H1 (cell line): ENCODE results near the gene COQ8B.
"Not testable (repeated sequence)": the region's sequence is repeated elsewhere in the genome, so short reads cannot be mapped to it uniquely, and the experiment has no call there.

Source experiments
- BRCA1 ChIP-seq: IDR thresholded peaks from 2 replicates; pipeline ENCODE4 v1.6.1; 2012; ENCODE audit warnings: low read depth, low read length, improper control_type of control experiment
- CEBPB ChIP-seq: IDR thresholded peaks from 2 replicates; pipeline ENCODE4 v1.6.1; 2012; ENCODE audit warnings: low read depth, low read length
- CHD1 ChIP-seq: IDR thresholded peaks from 2 replicates; pipeline ENCODE4 v1.6.1; 2012; ENCODE audit warnings: low read depth, low read length, improper control_type of control experiment
- CHD2 ChIP-seq: IDR thresholded peaks from 2 replicates; pipeline ENCODE4 v1.6.1; 2012; ENCODE audit warnings: low read length, improper control_type of control experiment
- CTCF ChIP-seq, 3 experiments: IDR thresholded peaks; 1 replicate in 2 of 3; 2 replicates in 1 of 3; pipeline versions ENCODE4 v1.5.1 to v1.6.1; 2011; ENCODE audit warnings: low read length in 3 of 3, mild to moderate bottlenecking in 3 of 3, inconsistent platforms in 2 of 3, low read depth in 1 of 3, moderate library complexity in 1 of 3; ENCODE audit not compliant: insufficient read depth in 1 of 3; ENCODE audit errors: control extremely low read depth in 1 of 3
- EZH2 ChIP-seq: fragments of 200-600 bp; sonication (generic); IDR thresholded peaks from 2 replicates; pipeline ENCODE4 v1.7.1; 2012; ENCODE audit warnings: low read depth, mild to moderate bottlenecking, moderate library complexity, low read length, inconsistent platforms; ENCODE audit not compliant: severe bottlenecking
- POLR2AphosphoS5 ChIP-seq: IDR thresholded peaks from 2 replicates; pipeline ENCODE4 v1.6.1; 2011; ENCODE audit warnings: low read depth, low read length
- SUZ12 ChIP-seq: fragments of 200-600 bp; sonication (generic); IDR thresholded peaks from 2 replicates; pipeline ENCODE4 v1.6.1; 2012; ENCODE audit warnings: mild to moderate bottlenecking, inconsistent platforms, low read length, moderate library complexity, mixed read lengths
- ZNF274 ChIP-seq: IDR thresholded peaks from 2 replicates; pipeline ENCODE4 v1.7.0; 2012; ENCODE audit warnings: low read length, borderline replicate concordance; ENCODE audit errors: extremely low read depth

- TF ChIP-seq EZH2; SUZ12; CEBPB; CTCF (IDR thresholded peaks at IDR 0.05; ENCODE audit: control extremely low read depth in 1 of 3, insufficient read depth in 1 of 3, low read depth in 1 of 3, low read length in 3 of 3); ZNF274; POLR2AphosphoS5; CHD2; CHD1; BRCA1: not testable (repeated sequence)
Measured at GRCh38 chr19:40730065-40730464, 13.4 kb upstream of the COQ8B start.
